ENCODE data around the gene PEX26. TPM values are rescaled to one million over a fixed set of nuclear protein-coding genes. Genes with fewer than 3 reads are reported as not detected.
"Not testable (repeated sequence)": the region's sequence is repeated elsewhere in the genome, so short reads cannot be mapped to it uniquely, and the experiment has no call there.

Gene PEX26
- total RNA-seq, result 10 to 100 TPM; 56.3 to 56.8 TPM

DNA sequence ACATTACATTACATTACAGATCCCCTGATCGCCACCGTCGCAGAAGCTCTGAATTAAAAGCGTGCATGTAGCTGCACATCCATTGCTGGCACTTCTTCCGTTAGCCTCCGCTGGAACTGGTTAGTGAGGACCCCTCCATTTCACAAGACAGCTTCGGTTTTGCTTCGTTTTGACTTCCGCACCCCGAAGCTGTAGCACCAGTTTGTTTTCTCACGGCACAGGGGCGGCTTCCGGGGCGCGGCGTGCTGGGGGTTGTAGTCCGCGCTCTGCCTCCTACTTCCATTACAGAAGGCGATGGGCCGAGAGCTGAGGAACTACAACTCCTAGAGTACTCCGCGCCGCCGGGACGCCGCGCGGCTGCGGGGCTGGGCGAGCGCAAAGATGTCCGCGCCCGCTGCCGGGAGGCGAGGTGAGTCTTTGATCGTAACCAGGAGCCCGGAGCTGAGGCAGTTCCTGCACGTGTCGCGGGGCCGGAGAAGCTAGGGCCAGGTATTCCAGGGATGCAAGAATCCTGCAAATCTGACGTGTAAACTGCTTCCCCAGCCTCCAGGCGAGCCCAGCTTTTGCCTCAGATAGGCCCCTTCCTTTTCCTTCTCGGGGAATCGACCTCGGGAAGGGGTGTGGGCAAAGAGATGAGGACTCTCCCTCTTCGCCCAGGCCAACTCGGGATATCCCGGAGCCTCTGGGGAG, at the start of gene PEX26:
PEX26 (plus strand) TSS at position 352 of the 690 bp plus-strand sequence. CDS start 387 bp downstream, outside the sequence.
- H3K27me3 Mint-ChIP-seq, result no peaks in the 10 kb centered on the region

DNA sequence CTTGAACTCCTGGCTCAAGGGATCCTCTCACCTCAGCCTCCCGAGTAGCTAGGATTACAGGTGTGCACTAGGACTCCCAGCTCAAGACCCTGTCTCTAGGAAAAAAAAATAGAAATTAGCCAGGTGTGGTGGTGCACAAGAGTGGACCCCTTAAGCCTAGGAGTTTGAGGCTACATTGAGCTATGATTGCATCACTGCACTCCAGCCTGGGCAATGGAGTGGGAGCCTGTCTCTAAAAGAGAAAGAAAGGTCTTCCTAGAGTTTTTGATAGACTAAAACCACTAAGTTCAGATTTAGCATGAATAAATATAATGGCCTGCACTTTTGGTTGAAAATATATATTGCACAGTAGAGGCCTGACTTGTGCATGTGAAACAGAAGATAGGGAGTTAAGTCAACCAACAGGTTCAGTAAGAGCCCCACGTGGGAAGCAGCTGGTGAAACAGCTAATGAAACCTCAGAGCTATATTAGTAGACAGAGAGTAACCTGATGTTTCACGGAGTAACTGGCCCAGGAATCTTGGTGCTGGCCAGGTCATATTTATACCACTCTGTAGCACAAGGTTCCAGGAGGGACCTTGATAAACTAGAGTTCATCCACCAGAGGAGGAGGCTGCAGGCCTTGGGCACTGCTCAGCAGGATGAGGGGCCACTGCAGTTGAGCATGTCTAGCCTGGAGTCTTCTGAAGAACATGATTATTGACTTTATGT, 48.8 kb upstream of the PEX26 start:
- H3K36me3 Mint-ChIP-seq, result no peaks in the 10 kb centered on the region
- CTCF ChIA-PET, result interaction anchor here (0.8 to 2.1 kb wide), 4 partner anchors 26 to 199 kb away, joined by 3 to 9 read pairs (median 4); no protein-coding TSS in a partner anchor
- no peak for DNase-seq
- H3K4me3 Mint-ChIP-seq, result no peak overlapping the region
- H3K9me3 Mint-ChIP-seq, result no peaks in the 10 kb centered on the region
- H3K27me3 Mint-ChIP-seq, result peaks cover 14% of the 10 kb centered on the region
- POLR2A ChIA-PET, result no interaction called here
- intact Hi-C loops (cut with micrococcal nuclease), result loop anchor here (10.0 kb wide), 1 partner anchor 54 kb away; no protein-coding TSS in a partner anchor
- peaks cover 6% of the 10 kb centered on the region for H3K4me1 Mint-ChIP-seq (ENCODE audit: low read depth)
- no peak overlapping the region for H3K27ac Mint-ChIP-seq

More for the DNA sequence above, at the start of gene PEX26:
- intact Hi-C loops (cut with micrococcal nuclease), result loop anchor here (1.0 to 5.0 kb wide), 8 partner anchors 29 to 1002 kb away; partner anchors contain the start of genes BCL2L13, MICAL3 and USP18
- H3K4me3 Mint-ChIP-seq, result peak within 1 kb of the TSS; percentile 95
- DNase-seq, result peak; percentile 97
- peak within 1 kb of the TSS; percentile 96 for H3K27ac Mint-ChIP-seq
- CTCF ChIA-PET, result interaction anchor here (0.5 to 9.0 kb wide), 17 partner anchors 9 to 916 kb away, joined by 3 to 210 read pairs (median 7); partner anchors contain the start of genes MICAL3, TUBA8 and USP18
- POLR2A ChIA-PET, result interaction anchor here (1.0 to 3.1 kb wide), 9 partner anchors 11 to 439 kb away, joined by 3 to 24 read pairs (median 7); partner anchors contain the start of genes BCL2L13 and USP18
- H3K9me3 Mint-ChIP-seq, result no peaks in the 10 kb centered on the region
- peaks cover 51% of the 10 kb centered on the region for H3K4me1 Mint-ChIP-seq (ENCODE audit: low read depth)
- peaks cover 33% of the 10 kb centered on the region for H3K36me3 Mint-ChIP-seq

DNA sequence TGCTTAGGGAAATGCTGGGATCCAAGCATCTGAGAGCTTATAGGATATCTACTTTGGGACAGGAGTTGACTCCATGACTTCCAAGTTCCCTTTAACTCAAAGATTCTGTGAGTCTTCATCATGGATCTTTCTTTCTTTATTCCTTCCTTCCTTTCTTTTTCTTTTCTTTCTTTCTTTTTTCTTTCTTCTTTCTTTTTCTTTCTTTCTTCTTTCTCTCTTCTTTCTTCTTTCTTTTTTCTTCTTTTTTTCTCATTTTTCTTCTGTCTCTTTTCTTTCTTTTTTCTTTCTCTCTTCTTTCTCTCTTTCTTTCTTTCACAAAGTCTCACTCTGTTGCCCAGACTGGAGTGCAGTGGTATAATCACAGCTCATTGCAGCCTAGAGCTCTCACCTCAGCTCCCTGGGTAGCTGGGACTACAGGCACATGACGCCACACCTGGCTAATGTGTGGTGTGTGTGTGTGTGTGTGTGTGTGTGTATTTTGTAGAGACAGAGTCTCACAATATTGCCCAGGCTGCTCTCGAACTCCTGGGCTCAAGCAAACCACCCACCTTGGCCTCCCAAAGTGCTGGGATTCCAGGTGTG, 48.0 kb upstream of the PEX26 start:
- H3K27me3 Mint-ChIP-seq, result peaks cover 11% of the 10 kb centered on the region
- H3K36me3 Mint-ChIP-seq, result no peaks in the 10 kb centered on the region
- POLR2A ChIA-PET, result no interaction called here
- no peak for DNase-seq
- no peaks in the 10 kb centered on the region for H3K9me3 Mint-ChIP-seq
- no peak overlapping the region for H3K27ac Mint-ChIP-seq
- H3K4me1 Mint-ChIP-seq (ENCODE audit: low read depth), result peaks cover 3% of the 10 kb centered on the region
- CTCF ChIA-PET, result interaction anchor here (2.1 kb wide), 1 partner anchor 200 kb away, joined by 9 read pairs; no protein-coding TSS in a partner anchor
- intact Hi-C loops (cut with micrococcal nuclease), result loop anchor here (10.0 kb wide), 1 partner anchor 55 kb away; no protein-coding TSS in a partner anchor
- no peak overlapping the region for H3K4me3 Mint-ChIP-seq

DNA sequence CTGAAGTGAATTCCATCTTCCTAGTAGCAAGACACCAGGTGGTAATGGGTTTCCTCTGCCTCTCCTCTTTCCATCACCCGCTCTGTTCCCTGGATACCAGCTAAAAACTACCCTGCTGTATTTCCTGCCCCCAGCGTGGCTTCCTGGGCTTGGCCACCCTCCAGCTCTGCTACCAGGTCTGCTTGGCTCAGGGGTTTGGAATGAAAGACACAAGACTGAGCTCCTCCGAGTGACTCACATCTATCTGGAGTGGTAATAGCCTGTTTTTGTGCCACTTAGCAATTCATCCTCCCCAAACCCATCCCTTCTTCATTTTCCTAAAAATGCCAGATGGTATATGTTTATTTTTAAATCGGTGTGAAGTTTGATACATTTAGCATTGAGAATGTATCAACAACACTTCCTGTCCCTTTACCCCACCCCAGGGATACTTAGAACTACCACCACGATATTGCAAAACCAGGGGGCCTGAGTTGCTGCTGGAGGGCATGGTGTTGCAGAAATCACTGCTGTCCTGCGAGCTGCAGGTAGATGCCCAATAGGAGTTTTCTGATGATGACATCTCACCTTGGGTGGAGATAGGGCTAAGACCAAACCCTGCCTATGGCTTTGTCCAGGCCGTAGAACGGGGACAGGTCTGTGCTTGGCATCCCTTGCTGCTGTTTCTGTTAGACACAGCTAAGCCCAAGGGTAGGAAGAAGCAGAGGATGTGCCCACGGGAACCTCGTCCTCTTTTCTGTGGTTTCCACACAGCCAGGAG, 45.9 kb upstream of the PEX26 start:
- Mint-ChIP-seq H3K27ac (no peak overlapping the region), H3K27me3 (peaks cover 1% of the 10 kb centered on the region), H3K9me3 (no peaks in the 10 kb centered on the region), H3K4me1 (ENCODE audit: low read depth) (no peaks in the 10 kb centered on the region), H3K4me3 (no peak overlapping the region), H3K36me3 (no peaks in the 10 kb centered on the region)
- CTCF ChIA-PET, result interaction anchor here (2.7 kb wide), 1 partner anchor 201 kb away, joined by 11 read pairs; no protein-coding TSS in a partner anchor
- DNase-seq, result no peak
- POLR2A ChIA-PET, result no interaction called here
- intact Hi-C loops (cut with micrococcal nuclease), result no loop called here

DNA sequence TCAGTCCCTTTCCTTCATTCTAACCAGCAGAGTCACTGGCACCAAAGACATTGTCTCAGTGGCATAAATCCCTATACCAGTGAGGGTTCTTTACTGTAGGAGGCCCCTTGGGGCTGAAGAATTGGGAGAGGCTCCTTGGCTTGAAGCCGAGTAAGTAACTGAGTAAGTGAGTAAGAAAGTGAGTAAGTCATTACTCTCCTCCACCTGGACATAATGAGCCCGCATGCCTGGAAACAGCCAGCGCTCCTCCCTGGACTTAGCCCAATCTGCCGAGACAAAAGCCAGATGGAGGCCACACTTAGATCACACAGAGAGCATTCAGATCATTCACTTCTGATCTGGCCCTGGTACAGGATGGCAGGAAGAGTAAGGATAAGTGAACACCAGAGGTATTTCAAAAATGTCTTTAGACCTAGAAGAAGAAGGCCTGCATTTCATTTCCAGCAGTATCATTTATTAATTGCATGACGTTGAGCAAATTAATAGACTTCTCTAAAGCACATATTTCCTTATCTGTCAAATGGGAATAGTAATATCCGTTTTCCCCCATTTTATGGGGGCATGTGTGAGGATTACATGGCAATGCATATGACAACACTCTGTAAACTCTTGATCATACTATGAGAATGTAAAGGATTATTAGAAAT, 45.2 kb upstream of the PEX26 start:
- H3K4me1 Mint-ChIP-seq (ENCODE audit: low read depth), result no peaks in the 10 kb centered on the region
- intact Hi-C loops (cut with micrococcal nuclease), result no loop called here
- no peaks in the 10 kb centered on the region for H3K36me3 Mint-ChIP-seq
- no peak overlapping the region for H3K4me3 Mint-ChIP-seq
- no peak for DNase-seq
- no peak overlapping the region for H3K27ac Mint-ChIP-seq
- ChIA-PET POLR2A (no interaction called here), CTCF (interaction anchor here (2.7 kb wide), 1 partner anchor 202 kb away, joined by 11 read pairs; no protein-coding TSS in a partner anchor)
- H3K27me3 Mint-ChIP-seq, result peaks cover 1% of the 10 kb centered on the region
- H3K9me3 Mint-ChIP-seq, result no peaks in the 10 kb centered on the region

DNA sequence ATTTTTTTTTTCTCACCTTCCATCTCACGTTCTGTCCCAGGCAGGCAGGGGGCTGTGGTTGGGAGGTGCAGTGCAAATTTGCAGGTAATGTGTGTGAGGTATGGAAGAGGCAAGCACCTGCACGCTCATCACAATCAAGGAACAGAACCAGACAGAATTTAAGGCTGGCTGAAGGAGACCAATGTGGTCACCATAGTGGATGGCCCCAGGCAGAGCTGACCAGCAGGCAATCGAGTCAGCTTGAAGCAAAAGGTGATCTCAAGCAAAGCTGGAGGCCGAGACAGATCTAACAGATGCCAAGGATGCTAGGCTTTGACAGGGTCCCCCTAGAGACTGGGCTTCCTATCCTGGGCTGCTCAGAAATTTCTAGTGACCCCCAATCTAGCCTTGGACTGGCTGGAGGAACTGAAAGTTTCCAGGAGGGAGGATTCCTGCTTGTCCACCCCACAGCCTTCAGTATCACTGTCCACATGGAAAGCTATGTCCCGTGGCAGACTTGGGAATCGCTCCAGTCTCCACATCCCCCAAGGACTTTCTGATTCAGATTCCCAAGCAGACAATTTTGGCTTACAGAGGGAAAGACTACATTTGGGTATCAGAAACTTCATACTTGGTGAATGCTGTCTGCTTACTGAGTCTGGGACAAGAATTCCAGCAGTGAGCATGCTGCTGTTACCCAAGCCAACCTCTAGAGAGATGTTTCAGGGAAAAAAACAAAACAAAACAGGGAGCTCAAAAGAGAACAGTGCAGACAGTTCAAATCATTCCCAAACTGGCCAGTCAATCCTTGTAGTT, 44.4 kb upstream of the PEX26 start:
- ChIA-PET CTCF (interaction anchor here (0.9 to 2.7 kb wide), 2 partner anchors 42 to 203 kb away, joined by 3 to 11 read pairs; no protein-coding TSS in a partner anchor), POLR2A (interaction anchor here (0.7 kb wide), 1 partner anchor 261 kb away, joined by 3 read pairs; no protein-coding TSS in a partner anchor)
- DNase-seq, result no peak
- Mint-ChIP-seq H3K27ac (no peak overlapping the region), H3K9me3 (no peaks in the 10 kb centered on the region), H3K4me1 (ENCODE audit: low read depth) (no peaks in the 10 kb centered on the region), H3K4me3 (no peak overlapping the region), H3K36me3 (no peaks in the 10 kb centered on the region), H3K27me3 (peaks cover 1% of the 10 kb centered on the region)
- intact Hi-C loops (cut with micrococcal nuclease), result no loop called here

DNA sequence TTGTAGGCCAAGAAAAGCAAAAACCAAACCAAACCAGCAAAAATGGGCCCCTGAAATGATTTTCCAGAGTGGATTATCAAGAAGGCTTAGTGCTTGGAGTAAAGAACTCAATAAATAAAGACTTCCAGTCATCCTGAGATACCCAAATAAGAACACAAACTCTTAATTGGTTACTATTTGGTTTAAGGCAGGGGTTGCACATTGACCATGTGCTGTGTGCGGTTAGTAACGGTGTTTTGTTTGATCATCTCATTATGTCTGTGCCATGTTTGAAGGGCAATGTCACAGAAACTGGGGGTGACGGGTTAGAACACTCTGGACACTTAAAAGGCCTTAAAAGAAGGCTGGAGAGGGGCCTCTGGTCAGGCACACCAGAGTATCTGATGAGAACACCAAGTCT, 43.7 kb upstream of the PEX26 start:
- DNase-seq, result no peak
- H3K4me1 Mint-ChIP-seq (ENCODE audit: low read depth), result no peaks in the 10 kb centered on the region
- ChIA-PET CTCF (interaction anchor here (2.7 kb wide), 1 partner anchor 204 kb away, joined by 11 read pairs; no protein-coding TSS in a partner anchor), POLR2A (no interaction called here)
- no peaks in the 10 kb centered on the region for H3K36me3 Mint-ChIP-seq
- no peak overlapping the region for H3K4me3 Mint-ChIP-seq
- H3K27me3 Mint-ChIP-seq, result peaks cover 1% of the 10 kb centered on the region
- no peaks in the 10 kb centered on the region for H3K9me3 Mint-ChIP-seq
- no peak overlapping the region for H3K27ac Mint-ChIP-seq
- intact Hi-C loops (cut with micrococcal nuclease), result no loop called here

DNA sequence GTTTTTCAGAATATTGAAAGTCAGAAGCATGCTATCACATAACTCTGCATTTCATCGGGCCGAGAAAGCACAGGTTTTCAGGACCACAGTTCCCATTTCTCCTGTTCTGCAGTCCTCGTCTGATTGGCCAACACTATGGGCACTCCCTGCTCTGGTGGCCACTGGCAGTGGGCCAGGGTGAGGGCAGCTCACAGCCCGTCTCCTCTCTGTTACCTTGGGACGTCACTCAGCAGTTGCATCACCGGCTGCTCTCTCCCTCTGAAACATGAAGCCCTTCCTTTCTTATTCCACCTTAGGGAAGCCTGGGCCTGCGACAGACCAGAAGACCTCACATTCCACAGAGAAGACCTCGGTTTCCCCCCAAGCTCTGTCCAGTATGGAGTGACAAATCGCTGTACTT, 42.0 kb upstream of the PEX26 start:
- ChIA-PET POLR2A (no interaction called here), CTCF (no interaction called here)
- DNase-seq, result no peak
- Mint-ChIP-seq H3K4me1 (ENCODE audit: low read depth) (no peaks in the 10 kb centered on the region), H3K9me3 (no peaks in the 10 kb centered on the region), H3K27ac (no peak overlapping the region), H3K4me3 (no peak overlapping the region), H3K36me3 (no peaks in the 10 kb centered on the region), H3K27me3 (peaks cover 1% of the 10 kb centered on the region)
- intact Hi-C loops (cut with micrococcal nuclease), result no loop called here

DNA sequence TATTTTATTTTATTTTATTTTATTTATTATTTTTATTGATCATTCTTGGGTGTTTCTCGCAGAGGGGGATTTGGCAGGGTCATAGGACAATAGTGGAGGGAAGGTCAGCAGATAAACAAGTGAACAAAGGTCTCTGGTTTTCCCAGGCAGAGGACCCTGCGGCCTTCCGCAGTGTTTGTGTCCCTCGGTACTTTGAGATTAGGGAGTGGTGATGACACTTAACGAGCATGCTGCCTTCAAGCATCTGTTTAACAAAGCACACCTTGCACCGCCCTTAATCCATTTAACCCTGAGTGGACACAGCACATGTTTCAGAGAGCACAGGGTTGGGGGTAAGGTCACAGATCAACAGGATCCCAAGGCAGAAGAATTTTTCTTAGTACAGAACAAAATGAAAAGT, 36.9 kb upstream of the PEX26 start:
- H3K27me3 Mint-ChIP-seq; H3K4me3 Mint-ChIP-seq; H3K4me1 Mint-ChIP-seq (ENCODE audit: low read depth); H3K27ac Mint-ChIP-seq; H3K36me3 Mint-ChIP-seq; intact Hi-C loops (cut with micrococcal nuclease); H3K9me3 Mint-ChIP-seq; DNase-seq; CTCF ChIA-PET; POLR2A ChIA-PET: not testable (repeated sequence)

DNA sequence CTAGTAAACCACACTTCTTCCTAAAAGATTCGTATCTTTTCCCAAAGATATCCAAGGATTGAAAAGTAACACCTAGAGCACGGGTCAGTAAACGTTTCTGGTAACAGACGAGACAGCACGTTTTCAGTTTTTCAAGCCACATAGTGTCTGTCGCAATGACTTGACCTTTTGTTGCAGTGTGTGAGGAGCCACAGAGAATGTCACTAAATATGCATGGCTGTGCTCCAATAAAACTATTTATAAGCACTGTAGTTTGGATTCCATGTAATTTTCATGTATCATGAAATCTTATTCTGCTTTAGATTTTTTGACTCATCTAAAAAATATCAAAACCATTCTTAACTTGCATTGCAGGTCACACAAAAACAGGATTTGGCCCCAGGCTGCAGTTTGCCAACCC, 35.1 kb upstream of the PEX26 start:
- no peaks in the 10 kb centered on the region for H3K36me3 Mint-ChIP-seq
- no peaks in the 10 kb centered on the region for H3K9me3 Mint-ChIP-seq
- no peak overlapping the region for H3K27ac Mint-ChIP-seq
- POLR2A ChIA-PET, result no interaction called here
- CTCF ChIA-PET, result no interaction called here
- DNase-seq, result no peak
- intact Hi-C loops (cut with micrococcal nuclease), result no loop called here
- no peaks in the 10 kb centered on the region for H3K4me1 Mint-ChIP-seq (ENCODE audit: low read depth)
- H3K27me3 Mint-ChIP-seq, result peaks cover 2% of the 10 kb centered on the region
- no peak overlapping the region for H3K4me3 Mint-ChIP-seq

Measured in activated CD4-positive, alpha-beta memory T cell treated with anti-CD3 and anti-CD28 coated beads for 36 hours (primary cell).